ENCODE results near the gene GJC2. TPM values are rescaled to one million over a fixed set of nuclear protein-coding genes. Genes with fewer than 3 reads are reported as not detected.

The GJC2 gene
- polyA plus RNA-seq, 1 of the 3 experiments (the other 2 are of a cell fraction) = 0.92 TPM

DNA sequence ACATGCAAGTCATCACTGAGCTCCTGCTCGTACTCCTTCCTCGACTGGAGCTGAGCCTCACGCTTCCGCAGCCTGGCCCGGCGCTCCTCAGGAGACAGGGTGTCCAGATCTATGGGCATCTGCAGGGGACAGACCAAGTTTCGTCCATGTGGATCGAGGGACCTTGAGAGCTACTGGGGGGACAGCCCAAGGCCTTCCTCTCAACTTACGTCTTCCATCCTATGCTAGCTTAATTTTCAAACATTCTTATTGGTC lies 43.0 kb upstream of the GJC2 start:
- peaks cover 2% of the 10 kb centered on the region for H4K20me1 ChIP-seq (ENCODE audit: insufficient read depth)
- no peak for DNase-seq
- no peak overlapping the region for H2AFZ ChIP-seq (ENCODE audit: low read depth)
- ChIA-PET POLR2A (interaction anchor here (0.6 to 1.3 kb wide), 2 partner anchors 12 to 24 kb away, joined by 3 to 4 read pairs; partner anchors contain the start of gene ARF1), CTCF (interaction anchor here (1.0 to 5.6 kb wide), 3 partner anchors 24 to 107 kb away, joined by 3 to 31 read pairs (median 3); no protein-coding TSS in a partner anchor)
- no peaks in the 10 kb centered on the region for H3K9me2 ChIP-seq
- H3K36me3 ChIP-seq (replicated peaks in 1 of 2; ENCODE audit: control insufficient read depth in 1 of 2, insufficient read depth in 2 of 2, low read length in 1 of 2) = peaks cover 6 to 23% of the 10 kb centered on the region in 2 experiments
- H3K79me2 ChIP-seq (ENCODE audit: insufficient read depth) = peaks cover 32% of the 10 kb centered on the region; the same call in 1 of the 2 replicates
- no peak overlapping the region for H3K4me3 ChIP-seq (ENCODE audit: low read depth in 2 of 2, low read length in 1 of 2)
- peaks cover 8 to 41% of the 10 kb centered on the region in 2 experiments; a peak in 3 of 4 replicates for H3K4me1 ChIP-seq (ENCODE audit: control insufficient read depth in 1 of 2, insufficient read depth in 2 of 2, low read depth in 1 of 2, low read length in 1 of 2)
- no peaks in the 10 kb centered on the region for H3K9me3 ChIP-seq
- H3F3A ChIP-seq (replicated peaks; ENCODE audit: insufficient read depth) = no peaks in the 10 kb centered on the region
- H3K9ac ChIP-seq = no peak overlapping the region
- WGBS (ENCODE audit: low lambda C conversion rate) = 90% methylated on average over 8 of the region's 9 CpGs
- no peaks in the 10 kb centered on the region for H3K27me3 ChIP-seq (ENCODE audit: insufficient read depth)
- no peak overlapping the region for H3K4me2 ChIP-seq
- TF ChIP-seq TCF12 (IDR thresholded peaks at IDR 0.05) (no peak), NRF1 (IDR thresholded peaks at IDR 0.05; ENCODE audit: low read depth, low read length) (no peak), TEAD4 (IDR thresholded peaks at IDR 0.05; ENCODE audit: borderline replicate concordance, insufficient read depth) (no peak), RAD21 (IDR thresholded peaks at IDR 0.05; ENCODE audit: low read length) (no peak), SMC3 (IDR thresholded peaks at IDR 0.05; ENCODE audit: low read depth, low read length) (no peak), RXRA (IDR thresholded peaks at IDR 0.05; ENCODE audit: borderline replicate concordance, low read depth) (no peak), CHD2 (IDR thresholded peaks at IDR 0.05; ENCODE audit: low read length, partially characterized antibody) (no peak), YY1 (IDR thresholded peaks at IDR 0.05; ENCODE audit: low read depth) (no peak), MEF2A (IDR thresholded peaks at IDR 0.05; ENCODE audit: borderline replicate concordance, low read depth) (no peak), FOXM1 (IDR thresholded peaks at IDR 0.05; ENCODE audit: low read depth) (no peak)
- TF ChIP-seq, protein P1, sequence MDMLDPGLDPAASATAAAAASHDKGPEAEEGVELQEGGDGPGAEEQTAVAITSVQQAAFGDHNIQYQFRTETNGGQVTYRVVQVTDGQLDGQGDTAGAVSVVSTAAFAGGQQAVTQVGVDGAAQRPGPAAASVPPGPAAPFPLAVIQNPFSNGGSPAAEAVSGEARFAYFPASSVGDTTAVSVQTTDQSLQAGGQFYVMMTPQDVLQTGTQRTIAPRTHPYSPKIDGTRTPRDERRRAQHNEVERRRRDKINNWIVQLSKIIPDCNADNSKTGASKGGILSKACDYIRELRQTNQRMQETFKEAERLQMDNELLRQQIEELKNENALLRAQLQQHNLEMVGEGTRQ (IDR thresholded peaks at IDR 0.05; ENCODE audit: borderline replicate concordance, low read depth, low read length) = no peak
- TF ChIP-seq, protein P2, sequence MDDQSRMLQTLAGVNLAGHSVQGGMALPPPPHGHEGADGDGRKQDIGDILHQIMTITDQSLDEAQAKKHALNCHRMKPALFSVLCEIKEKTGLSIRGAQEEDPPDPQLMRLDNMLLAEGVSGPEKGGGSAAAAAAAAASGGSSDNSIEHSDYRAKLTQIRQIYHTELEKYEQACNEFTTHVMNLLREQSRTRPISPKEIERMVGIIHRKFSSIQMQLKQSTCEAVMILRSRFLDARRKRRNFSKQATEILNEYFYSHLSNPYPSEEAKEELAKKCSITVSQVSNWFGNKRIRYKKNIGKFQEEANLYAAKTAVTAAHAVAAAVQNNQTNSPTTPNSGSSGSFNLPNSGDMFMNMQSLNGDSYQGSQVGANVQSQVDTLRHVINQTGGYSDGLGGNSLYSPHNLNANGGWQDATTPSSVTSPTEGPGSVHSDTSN (IDR thresholded peaks at IDR 0.05) = no peak
- H3K27ac ChIP-seq (ENCODE audit: low read depth in 2 of 2, low read length in 1 of 2) = no peak overlapping the region

DNA sequence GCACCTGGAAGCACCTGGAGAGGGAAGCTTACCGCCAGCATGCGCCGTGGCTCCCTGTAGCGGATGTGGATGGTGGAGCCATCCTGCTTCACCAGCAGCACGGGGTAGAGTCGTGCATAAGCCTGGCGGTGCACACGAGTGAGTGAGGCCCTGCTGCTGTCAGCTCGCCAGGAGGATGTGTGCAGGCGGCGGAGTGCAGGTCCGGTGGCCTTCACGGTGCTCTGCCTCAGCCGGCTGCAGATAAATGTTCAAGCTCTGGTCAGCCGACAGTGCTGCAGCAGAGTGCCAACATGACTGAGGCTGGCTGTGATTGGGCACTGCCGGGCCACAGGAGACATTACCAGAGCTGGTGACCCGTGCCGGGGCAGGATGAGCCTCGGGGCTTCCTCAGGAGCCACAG lies 42.1 kb upstream of the GJC2 start:
- no peaks in the 10 kb centered on the region for H4K20me1 ChIP-seq (ENCODE audit: insufficient read depth)
- H3K9ac ChIP-seq = no peak overlapping the region
- ChIA-PET CTCF (interaction anchor here (1.1 to 5.6 kb wide), 2 partner anchors 23 to 59 kb away, joined by 3 to 31 read pairs; no protein-coding TSS in a partner anchor), POLR2A (no interaction called here)
- H3K4me1 ChIP-seq (ENCODE audit: control insufficient read depth in 1 of 2, insufficient read depth in 2 of 2, low read depth in 1 of 2, low read length in 1 of 2) = peaks cover 8 to 35% of the 10 kb centered on the region in 2 experiments; a peak in 3 of 4 replicates
- H3K36me3 ChIP-seq (replicated peaks in 1 of 2; ENCODE audit: control insufficient read depth in 1 of 2, insufficient read depth in 2 of 2, low read length in 1 of 2) = peaks cover 6 to 23% of the 10 kb centered on the region in 2 experiments
- no peaks in the 10 kb centered on the region for H3K9me3 ChIP-seq
- H3K4me2 ChIP-seq = peak overlapping the region; percentile 89; the same call in 1 of the 2 replicates
- DNase-seq = no peak
- no peak overlapping the region for H3K27ac ChIP-seq (ENCODE audit: low read depth in 2 of 2, low read length in 1 of 2)
- H3K9me2 ChIP-seq = no peaks in the 10 kb centered on the region
- no peak for TF ChIP-seq EP300 (IDR thresholded peaks at IDR 0.05; ENCODE audit: borderline replicate concordance in 1 of 2, low read depth in 1 of 2, low read length in 1 of 2)
- TF ChIP-seq GABPA (IDR thresholded peaks at IDR 0.05; ENCODE audit: low read depth) = no peak
- TF ChIP-seq, protein P3, sequence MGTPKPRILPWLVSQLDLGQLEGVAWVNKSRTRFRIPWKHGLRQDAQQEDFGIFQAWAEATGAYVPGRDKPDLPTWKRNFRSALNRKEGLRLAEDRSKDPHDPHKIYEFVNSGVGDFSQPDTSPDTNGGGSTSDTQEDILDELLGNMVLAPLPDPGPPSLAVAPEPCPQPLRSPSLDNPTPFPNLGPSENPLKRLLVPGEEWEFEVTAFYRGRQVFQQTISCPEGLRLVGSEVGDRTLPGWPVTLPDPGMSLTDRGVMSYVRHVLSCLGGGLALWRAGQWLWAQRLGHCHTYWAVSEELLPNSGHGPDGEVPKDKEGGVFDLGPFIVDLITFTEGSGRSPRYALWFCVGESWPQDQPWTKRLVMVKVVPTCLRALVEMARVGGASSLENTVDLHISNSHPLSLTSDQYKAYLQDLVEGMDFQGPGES (IDR thresholded peaks at IDR 0.05; ENCODE audit: low read depth, low read length) = no peak
- TF ChIP-seq FOXM1 (IDR thresholded peaks at IDR 0.05; ENCODE audit: low read depth) = no peak
- TF ChIP-seq, protein P4, sequence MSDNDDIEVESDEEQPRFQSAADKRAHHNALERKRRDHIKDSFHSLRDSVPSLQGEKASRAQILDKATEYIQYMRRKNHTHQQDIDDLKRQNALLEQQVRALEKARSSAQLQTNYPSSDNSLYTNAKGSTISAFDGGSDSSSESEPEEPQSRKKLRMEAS (IDR thresholded peaks at IDR 0.05; ENCODE audit: low read depth) = no peak
- TF ChIP-seq, protein P5, sequence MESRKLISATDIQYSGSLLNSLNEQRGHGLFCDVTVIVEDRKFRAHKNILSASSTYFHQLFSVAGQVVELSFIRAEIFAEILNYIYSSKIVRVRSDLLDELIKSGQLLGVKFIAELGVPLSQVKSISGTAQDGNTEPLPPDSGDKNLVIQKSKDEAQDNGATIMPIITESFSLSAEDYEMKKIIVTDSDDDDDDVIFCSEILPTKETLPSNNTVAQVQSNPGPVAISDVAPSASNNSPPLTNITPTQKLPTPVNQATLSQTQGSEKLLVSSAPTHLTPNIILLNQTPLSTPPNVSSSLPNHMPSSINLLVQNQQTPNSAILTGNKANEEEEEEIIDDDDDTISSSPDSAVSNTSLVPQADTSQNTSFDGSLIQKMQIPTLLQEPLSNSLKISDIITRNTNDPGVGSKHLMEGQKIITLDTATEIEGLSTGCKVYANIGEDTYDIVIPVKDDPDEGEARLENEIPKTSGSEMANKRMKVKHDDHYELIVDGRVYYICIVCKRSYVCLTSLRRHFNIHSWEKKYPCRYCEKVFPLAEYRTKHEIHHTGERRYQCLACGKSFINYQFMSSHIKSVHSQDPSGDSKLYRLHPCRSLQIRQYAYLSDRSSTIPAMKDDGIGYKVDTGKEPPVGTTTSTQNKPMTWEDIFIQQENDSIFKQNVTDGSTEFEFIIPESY (IDR thresholded peaks at IDR 0.05; ENCODE audit: borderline replicate concordance, low read depth) = no peak
- no peak for TF ChIP-seq TCF12 (IDR thresholded peaks at IDR 0.05)
- TF ChIP-seq, protein P6, sequence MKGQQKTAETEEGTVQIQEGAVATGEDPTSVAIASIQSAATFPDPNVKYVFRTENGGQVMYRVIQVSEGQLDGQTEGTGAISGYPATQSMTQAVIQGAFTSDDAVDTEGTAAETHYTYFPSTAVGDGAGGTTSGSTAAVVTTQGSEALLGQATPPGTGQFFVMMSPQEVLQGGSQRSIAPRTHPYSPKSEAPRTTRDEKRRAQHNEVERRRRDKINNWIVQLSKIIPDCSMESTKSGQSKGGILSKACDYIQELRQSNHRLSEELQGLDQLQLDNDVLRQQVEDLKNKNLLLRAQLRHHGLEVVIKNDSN (IDR thresholded peaks at IDR 0.05; ENCODE audit: borderline replicate concordance, low read depth) = no peak
- TF ChIP-seq EZH2phosphoT487 (IDR thresholded peaks at IDR 0.05; ENCODE audit: borderline replicate concordance, low read depth) = no peak
- TF ChIP-seq ELF1 (IDR thresholded peaks at IDR 0.05) = no peak
- TF ChIP-seq NRF1 (IDR thresholded peaks at IDR 0.05; ENCODE audit: low read depth, low read length) = no peak
- H3F3A ChIP-seq (replicated peaks; ENCODE audit: insufficient read depth) = no peaks in the 10 kb centered on the region
- 90% methylated on average over 2 of the region's 19 CpGs for WGBS (ENCODE audit: low lambda C conversion rate)
- H3K79me2 ChIP-seq (ENCODE audit: insufficient read depth) = peaks cover 27% of the 10 kb centered on the region; the same call in 1 of the 2 replicates
- no peak overlapping the region; a peak in 2 of 4 replicates for H3K4me3 ChIP-seq (ENCODE audit: low read depth in 2 of 2, low read length in 1 of 2)
- no peaks in the 10 kb centered on the region for H3K27me3 ChIP-seq (ENCODE audit: insufficient read depth)
- no peak overlapping the region for H2AFZ ChIP-seq (ENCODE audit: low read depth)
